ENCODE measurements around the gene PLEKHG3.

GRCh38 chr14:64774272-64774671 lies 70.0 kb downstream of the PLEKHG3 start:
- TF ChIP-seq, protein P1, sequence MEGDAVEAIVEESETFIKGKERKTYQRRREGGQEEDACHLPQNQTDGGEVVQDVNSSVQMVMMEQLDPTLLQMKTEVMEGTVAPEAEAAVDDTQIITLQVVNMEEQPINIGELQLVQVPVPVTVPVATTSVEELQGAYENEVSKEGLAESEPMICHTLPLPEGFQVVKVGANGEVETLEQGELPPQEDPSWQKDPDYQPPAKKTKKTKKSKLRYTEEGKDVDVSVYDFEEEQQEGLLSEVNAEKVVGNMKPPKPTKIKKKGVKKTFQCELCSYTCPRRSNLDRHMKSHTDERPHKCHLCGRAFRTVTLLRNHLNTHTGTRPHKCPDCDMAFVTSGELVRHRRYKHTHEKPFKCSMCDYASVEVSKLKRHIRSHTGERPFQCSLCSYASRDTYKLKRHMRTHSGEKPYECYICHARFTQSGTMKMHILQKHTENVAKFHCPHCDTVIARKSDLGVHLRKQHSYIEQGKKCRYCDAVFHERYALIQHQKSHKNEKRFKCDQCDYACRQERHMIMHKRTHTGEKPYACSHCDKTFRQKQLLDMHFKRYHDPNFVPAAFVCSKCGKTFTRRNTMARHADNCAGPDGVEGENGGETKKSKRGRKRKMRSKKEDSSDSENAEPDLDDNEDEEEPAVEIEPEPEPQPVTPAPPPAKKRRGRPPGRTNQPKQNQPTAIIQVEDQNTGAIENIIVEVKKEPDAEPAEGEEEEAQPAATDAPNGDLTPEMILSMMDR (conservative IDR thresholded peaks at IDR 0.05 in 1 of 2, IDR thresholded peaks at IDR 0.05 in 1 of 2; ENCODE audit: extremely low read depth in 1 of 2, insufficient read depth in 1 of 2, low read depth in 1 of 2, low read length in 2 of 2) = no peak
- TF ChIP-seq EZH2 (IDR thresholded peaks at IDR 0.05; ENCODE audit: borderline replicate concordance, low read length) = no peak
